8988T (cell line): ENCODE measurements around the gene PEX11G.

Source experiments
- DNase-seq: peaks from one replicate; pipeline ENCODE4 v3.0.0; 2011

Gene PEX11G

DNA sequence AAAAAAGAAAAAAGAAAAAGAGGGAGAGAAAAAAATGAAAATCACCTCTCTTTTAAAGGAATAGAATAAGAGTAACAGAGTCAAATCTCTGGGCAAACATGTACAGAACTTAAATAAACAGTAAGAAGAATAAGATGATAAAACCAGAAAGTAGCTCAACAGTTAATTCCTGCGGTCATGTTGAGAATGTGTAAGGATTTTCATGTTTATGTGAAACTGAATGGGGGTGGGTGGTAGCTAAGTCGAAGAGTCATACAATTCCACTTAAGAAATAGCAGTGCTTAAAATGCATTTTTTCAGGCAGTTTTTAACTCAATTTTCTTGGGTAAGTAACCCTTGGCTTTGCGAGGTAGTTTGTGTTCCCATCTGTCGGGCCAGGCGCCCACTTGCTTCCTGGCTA lies 60.9 kb downstream of the PEX11G start:
- no peak for DNase-seq

DNA sequence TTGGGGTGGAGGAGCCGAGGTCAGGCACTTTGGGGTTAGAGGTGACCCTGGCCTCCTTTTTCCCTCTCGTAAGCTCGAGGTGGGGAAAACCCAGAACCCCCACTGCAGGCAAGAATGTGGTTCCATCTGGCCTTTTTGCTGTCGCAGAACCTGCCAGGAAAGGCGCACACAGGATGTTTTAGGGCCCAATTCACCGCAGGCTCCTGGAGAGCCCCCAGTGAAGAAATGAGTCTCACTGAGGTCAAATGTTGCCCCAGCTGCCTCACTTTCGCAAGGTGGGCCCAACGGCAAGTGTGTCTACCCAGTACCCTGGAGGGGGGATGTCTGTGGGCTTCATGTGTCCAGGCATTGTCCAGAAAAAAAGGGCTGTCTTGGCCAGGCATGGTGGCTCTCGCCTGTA lies 61.8 kb downstream of the PEX11G start:
- no peak for DNase-seq
